H1 (cell line): ENCODE data around the gene PSAP. TPM values are rescaled to one million over a fixed set of nuclear protein-coding genes. Genes with fewer than 3 reads are reported as not detected.

Experiments used
- CTCF ChIA-PET: fragments of 300-600 bp; sonication (Branson Sonifier 250); formaldehyde crosslinking; loops from one replicate; lab custom pipeline; 2021; ENCODE audit not compliant: partially characterized antibody; lab: Charles Lee
- POLR2A ChIA-PET: fragments of 300-600 bp; sonication (Branson Sonifier 250); formaldehyde crosslinking; loops from one replicate; lab custom pipeline; 2021; ENCODE audit warnings: inconsistent platforms; ENCODE audit not compliant: partially characterized antibody; lab: Charles Lee
- DNase-seq, 2 experiments: peaks; one replicate each; pipeline versions ENCODE4 v3.0.0 to v3.0.0-alpha.2; 2010 to 2022; ENCODE audit warnings: low spot score in 2 of 2, low read depth in 1 of 2, mixed read lengths in 1 of 2
- FAIRE-seq: peaks from 2 replicates; lab custom pipeline; 2011; peaks lifted over from hg19 to GRCh38; lab: Jason Lieb, UNC
- H2AFZ ChIP-seq: 2 replicates; pipeline ENCODE4 v1.8.1; 2012; ENCODE audit warnings: low read length, inconsistent platforms
- H2AK5ac ChIP-seq: 2 replicates; pipeline ENCODE4 v1.6.1; 2013; ENCODE audit warnings: low read depth, low read length
- H2BK120ac ChIP-seq: replicated peaks from 2 replicates; pipeline ENCODE3; 2013; ENCODE audit warnings: low read depth, low read length, inconsistent platforms
- H2BK12ac ChIP-seq: 2 replicates; pipeline ENCODE4 v1.6.1; 2013; ENCODE audit warnings: low read depth, low read length
- H2BK15ac ChIP-seq: 2 replicates; pipeline ENCODE4 v1.6.1; 2013; ENCODE audit warnings: low read length
- H2BK20ac ChIP-seq: 2 replicates; pipeline ENCODE4 v1.6.1; 2013; ENCODE audit warnings: low read length
- H2BK5ac ChIP-seq: 2 replicates; pipeline ENCODE4 v1.6.1; 2013; ENCODE audit warnings: low read depth, low read length
- H3K14ac ChIP-seq: 2 replicates; pipeline ENCODE4 v1.6.1; 2013; ENCODE audit warnings: inconsistent platforms; ENCODE audit not compliant: insufficient read length
- H3K18ac ChIP-seq: 2 replicates; pipeline ENCODE4 v1.6.1; 2013; ENCODE audit warnings: low read length; ENCODE audit errors: extremely low read depth
- H3K23ac ChIP-seq: 2 replicates; pipeline ENCODE4 v1.6.1; 2013; ENCODE audit warnings: inconsistent platforms; ENCODE audit not compliant: insufficient read length
- H3K23me2 ChIP-seq: 2 replicates; pipeline ENCODE4 v1.6.1; 2013; ENCODE audit warnings: low read depth, low read length
- H3K27ac ChIP-seq: 2 replicates; pipeline ENCODE4 v1.6.1; 2011; ENCODE audit warnings: low read depth, low read length, inconsistent platforms
- H3K27me3 ChIP-seq, 4 experiments: replicated peaks in 1 of 4; 1 replicate in 1 of 4; 2 replicates in 3 of 4; pipeline versions ENCODE4 v1.6.1 to v1.8.1; 2011 to 2013; ENCODE audit warnings: low read length in 3 of 4, mild to moderate bottlenecking in 3 of 4, inconsistent platforms in 2 of 4, mixed read lengths in 2 of 4, moderate library complexity in 1 of 4; ENCODE audit not compliant: control insufficient read depth in 3 of 4, insufficient read depth in 3 of 4; ENCODE audit errors: extremely low read depth in 1 of 4
- H3K36me3 ChIP-seq, 4 experiments: 2 replicates each; pipeline versions ENCODE4 v1.6.1 to v1.8.1; 2011 to 2013; ENCODE audit warnings: mild to moderate bottlenecking in 4 of 4, low read length in 3 of 4, moderate library complexity in 2 of 4, control low read depth in 1 of 4, inconsistent platforms in 1 of 4; ENCODE audit not compliant: insufficient read depth in 4 of 4, control insufficient read depth in 2 of 4
- H3K4ac ChIP-seq: replicated peaks from 2 replicates; pipeline ENCODE3; 2013; ENCODE audit warnings: low read length, low read depth, mixed read lengths, inconsistent platforms; ENCODE audit not compliant: insufficient read length
- H3K4me1 ChIP-seq, 4 experiments: replicated peaks in 1 of 4; 1 replicate in 1 of 4; 2 replicates in 3 of 4; pipeline versions ENCODE4 v1.6.1 to v1.8.1; 2011 to 2013; ENCODE audit warnings: low read length in 3 of 4, inconsistent platforms in 2 of 4, mixed read lengths in 1 of 4; ENCODE audit not compliant: insufficient read depth in 4 of 4, control insufficient read depth in 3 of 4
- H3K4me2 ChIP-seq, 2 experiments: 2 replicates each; pipeline versions ENCODE4 v1.6.1 to v1.8.1; 2011 to 2013; ENCODE audit warnings: low read depth in 2 of 2, low read length in 2 of 2, control low read depth in 1 of 2, inconsistent platforms in 1 of 2, mild to moderate bottlenecking in 1 of 2; ENCODE audit not compliant: insufficient read depth in 1 of 2
- H3K4me3 ChIP-seq, 4 experiments: fragments of 200-600, 300-600 bp in 1 of 4; sonication (generic), shearing (Covaris generic), sonication (Bioruptor Twin) in 1 of 4; 2 replicates each; pipeline versions ENCODE4 v1.5.1 to v1.8.1; 2011 to 2016; ENCODE audit warnings: low read length in 4 of 4, low read depth in 3 of 4, control low read depth in 2 of 4, inconsistent platforms in 2 of 4, mild to moderate bottlenecking in 2 of 4, mixed read lengths in 1 of 4, moderate library complexity in 1 of 4; ENCODE audit not compliant: insufficient read depth in 2 of 4; ENCODE audit errors: extremely low read depth in 1 of 4
- H3K56ac ChIP-seq: replicated peaks from 2 replicates; pipeline ENCODE3; 2013; ENCODE audit warnings: low read depth, mild to moderate bottlenecking, mixed read lengths, low read length, inconsistent platforms; ENCODE audit not compliant: insufficient read length
- H3K79me1 ChIP-seq: 2 replicates; pipeline ENCODE4 v1.6.1; 2013; ENCODE audit warnings: low read depth, low read length, control low read depth
- H3K79me2 ChIP-seq, 2 experiments: 2 replicates each; pipeline versions ENCODE4 v1.6.1 to v1.8.1; 2012 to 2013; ENCODE audit warnings: low read length in 2 of 2, mild to moderate bottlenecking in 2 of 2, inconsistent platforms in 1 of 2; ENCODE audit not compliant: insufficient read depth in 2 of 2, control insufficient read depth in 1 of 2
- H3K9ac ChIP-seq, 4 experiments: replicated peaks in 1 of 4; 1 replicate in 1 of 4; 2 replicates in 3 of 4; pipeline versions ENCODE4 v1.6.1 to v1.8.1; 2011 to 2013; ENCODE audit warnings: low read depth in 3 of 4, low read length in 3 of 4, control low read depth in 2 of 4, mild to moderate bottlenecking in 2 of 4, moderate library complexity in 2 of 4, inconsistent platforms in 1 of 4; ENCODE audit errors: extremely low read depth in 1 of 4
- H3K9me3 ChIP-seq, 2 experiments: 2 replicates each; pipeline versions ENCODE4 v1.6.1 to v1.8.1; 2012 to 2013; ENCODE audit warnings: mild to moderate bottlenecking in 2 of 2, moderate library complexity in 2 of 2, control low read depth in 1 of 2, inconsistent platforms in 1 of 2, low read depth in 1 of 2, low read length in 1 of 2, mixed read lengths in 1 of 2; ENCODE audit not compliant: insufficient read depth in 2 of 2
- H4K20me1 ChIP-seq, 2 experiments: replicated peaks in 1 of 2; 2 replicates each; pipeline versions ENCODE3 to v1.8.1; 2011 to 2013; ENCODE audit warnings: inconsistent platforms in 2 of 2, low read length in 2 of 2, mild to moderate bottlenecking in 1 of 2; ENCODE audit not compliant: insufficient read depth in 2 of 2, control insufficient read depth in 1 of 2
- H4K5ac ChIP-seq: 2 replicates; pipeline ENCODE4 v1.6.1; 2013; ENCODE audit warnings: low read length, low read depth, mixed read lengths, inconsistent platforms; ENCODE audit not compliant: insufficient read length
- H4K8ac ChIP-seq: 2 replicates; pipeline ENCODE4 v1.8.0; 2013; ENCODE audit warnings: mild to moderate bottlenecking, moderate library complexity, low read length, inconsistent platforms; ENCODE audit not compliant: insufficient read depth; ENCODE audit errors: extremely low read depth
- H4K91ac ChIP-seq: replicated peaks from 2 replicates; pipeline ENCODE3; 2013; ENCODE audit warnings: low read length, mixed read lengths, inconsistent platforms; ENCODE audit not compliant: insufficient read length
- RXRA ChIP-seq: IDR thresholded peaks from 2 replicates; pipeline ENCODE4 v1.6.1; 2011; ENCODE audit warnings: low read depth, mild to moderate bottlenecking, low read length, moderate library complexity; ENCODE audit not compliant: insufficient read depth
- SP1 ChIP-seq: IDR thresholded peaks from 2 replicates; pipeline ENCODE4 v1.6.1; 2011; ENCODE audit warnings: low read depth, low read length
- WGBS, 2 experiments: shearing (Covaris generic) in 1 of 2; methylation state at CpG; one replicate each; pipeline versions ENCODE4 v1.1.6 to v1.1.7; 2013 to 2015; ENCODE audit warnings: low lambda C conversion rate in 2 of 2, mixed read lengths in 2 of 2, inconsistent platforms in 1 of 2, low coverage in 1 of 2, missing lambda C conversion rate in 1 of 2; ENCODE audit not compliant: insufficient replicate concordance in 2 of 2, insufficient coverage in 1 of 2, insufficient read length in 1 of 2; ENCODE audit errors: extremely low coverage in 1 of 2, missing lambda C conversion rate in 1 of 2; 5-methylcytosine and 5-hydroxymethylcytosine counted together
- polyA plus RNA-seq, 7 experiments: library from polyadenylated mRNA; depleted of rRNA in 3 of 7; stranded (reverse) in 5 of 7; unstranded in 2 of 7; fragments of >200 nt in 5 of 7; fragments of 200-250 nt in 2 of 7; gene quantifications; 1 replicate in 5 of 7; 2 replicates in 1 of 7; 4 replicates in 1 of 7; pipeline versions ENCODE4 v1.2.1 to v1.2.3, GENCODE V29; 2011 to 2013; ENCODE audit warnings: missing spikeins in 2 of 7, mixed read lengths in 2 of 7
- total RNA-seq: library from RNA; stranded (reverse); fragmentation: NEBNext Ultra II Directional; extraction: Animal tissue kit (Norgen Biotek cat#: 25700); gene quantifications from 2 replicates; pipeline ENCODE4 v1.2.1, GENCODE V29; 2021

The PSAP gene
- total and polyA plus RNA-seq, 2 of the 8 experiments (the other 6 are each of a cell fraction or from before 2014, with no cell fraction given): 386 to 504 TPM

DNA sequence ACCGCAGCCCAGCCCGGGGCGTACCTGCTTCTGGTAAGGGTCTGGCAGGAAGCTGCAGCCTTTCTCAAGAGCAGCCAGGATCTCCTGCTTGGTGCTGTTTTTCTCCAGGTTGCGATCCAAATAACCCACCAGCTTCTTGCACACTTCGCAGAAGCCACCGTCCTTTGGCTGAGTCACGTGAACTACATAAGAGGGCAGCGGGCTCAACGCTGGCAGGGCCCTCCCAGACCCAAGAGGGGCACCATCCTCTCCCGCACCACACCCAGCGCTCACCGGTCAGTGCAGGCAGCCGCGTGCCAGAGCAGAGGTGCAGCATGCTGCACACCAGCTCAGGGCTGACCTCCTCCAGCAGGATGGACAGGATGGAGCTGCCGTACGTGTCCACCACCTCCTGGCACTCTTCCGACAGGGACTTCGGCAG, 31.6 kb downstream of the PSAP start:
- Histone ChIP-seq H4K20me1 (peaks cover 3 to 11% of the 10 kb centered on the region in 2 experiments), H3K9me3 (no peaks in the 10 kb centered on the region), H3K27me3 (no peaks in the 10 kb centered on the region), H4K8ac (no peak overlapping the region), H3K23ac (no peak overlapping the region), H3K27ac (no peak overlapping the region), H3K4me2 (no peak overlapping the region), H2AK5ac (no peak overlapping the region), H2AFZ (no peak overlapping the region), H3K14ac (no peak overlapping the region), H3K4me3 (no peak overlapping the region), H2BK15ac (no peak overlapping the region), H3K9ac (no peak overlapping the region), H2BK12ac (no peak overlapping the region), H3K79me1 (peaks cover 2% of the 10 kb centered on the region; the same call in 1 of the 2 replicates), H3K79me2 (no peaks in the 10 kb centered on the region), H4K91ac (no peak overlapping the region), H4K5ac (no peak overlapping the region), H3K4me1 (peaks cover 0 to 2% (median 0%) of the 10 kb centered on the region in 4 experiments; a peak in 1 of 7 replicates), H3K23me2 (no peaks in the 10 kb centered on the region), H2BK5ac (no peak overlapping the region), H3K36me3 (peaks cover 46 to 92% (median 78%) of the 10 kb centered on the region in 4 experiments), H2BK20ac (no peak overlapping the region), H2BK120ac (no peak overlapping the region)
- CTCF ChIA-PET: interaction anchor here (0.8 to 1.7 kb wide), 4 partner anchors 37 to 390 kb away, joined by 3 to 4 read pairs (median 3); no protein-coding TSS in a partner anchor
- DNase-seq: no peak
- 96% methylated on average over 18 of the region's 18 CpGs; no CpG with 5 or more reads in 1 of the 2 experiments for whole genome bisulfite sequencing, 2 experiments
- POLR2A ChIA-PET: no interaction called here
- TF ChIP-seq SP1: 0 out of 2 replicates have a peak, but pooled peaks have one; percentile 11
- no peak for TF ChIP-seq RXRA
- TF ChIP-seq, all 59 proteins: peak for 1
- FAIRE-seq: no peak
- H3K18ac ChIP-seq: no peak overlapping the region
- no peak overlapping the region for H3K4ac ChIP-seq
- no peak overlapping the region for H3K56ac ChIP-seq
